ENCODE measurements around the gene VEPH1. TPM values are rescaled to one million over a fixed set of nuclear protein-coding genes. Genes with fewer than 3 reads are reported as not detected.

The VEPH1 gene
- total RNA-seq, 1 donor from 2014 or later: 2.2 TPM

- DNase-seq (ENCODE audit: low spot score): no peak
- no peaks in the 10 kb centered on the region for H3K9me3 Mint-ChIP-seq (ENCODE audit: low read depth)
- H3K4me1 Mint-ChIP-seq (ENCODE audit: low read depth): peaks cover 31% of the 10 kb centered on the region
- no peak overlapping the region for H3K27ac Mint-ChIP-seq (ENCODE audit: unreplicated experiment)
- H3K36me3 Mint-ChIP-seq (ENCODE audit: low read depth): no peaks in the 10 kb centered on the region
- no peak overlapping the region for H3K4me3 Mint-ChIP-seq (ENCODE audit: unreplicated experiment)
- TF ChIP-seq CTCF (IDR thresholded peaks at IDR 0.05): no peak
- H3K27me3 Mint-ChIP-seq (ENCODE audit: low read depth): no peaks in the 10 kb centered on the region
Measured at GRCh38 chr3:157500232-157500631, 3.0 kb downstream of the VEPH1 start.

DNA sequence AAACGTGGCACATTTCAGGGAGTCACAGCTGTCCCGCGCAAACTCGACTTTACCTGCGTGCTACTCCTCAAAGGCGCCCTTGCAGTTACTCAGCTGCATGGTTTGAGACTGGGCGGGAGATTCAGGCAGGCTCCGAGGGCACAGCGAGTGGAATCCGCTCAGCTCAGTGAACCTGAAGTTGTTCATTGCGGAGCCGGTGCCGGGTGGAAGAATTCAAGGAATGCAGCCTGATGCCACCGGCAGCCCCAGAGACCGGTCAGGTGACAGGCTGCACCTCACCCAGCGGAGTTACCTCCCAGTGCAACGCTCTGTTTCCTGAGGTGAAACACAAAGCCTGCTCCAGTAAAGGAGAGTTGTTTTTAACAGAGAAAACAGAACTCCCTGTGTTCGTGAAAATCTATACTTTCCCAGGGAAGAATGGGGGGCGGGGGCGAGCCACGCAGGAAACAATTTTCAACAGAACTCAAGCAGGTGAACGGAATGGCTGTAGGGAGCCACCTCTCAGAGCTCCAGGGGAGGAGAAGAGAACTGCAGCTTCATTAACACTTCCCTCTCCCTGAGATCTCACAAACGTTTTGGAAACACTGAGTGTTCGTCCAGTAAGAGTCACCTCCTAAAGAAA, 3.8 kb downstream of the VEPH1 start:
- no peak for DNase-seq (ENCODE audit: low spot score)
- Mint-ChIP-seq H3K9me3 (ENCODE audit: low read depth) (no peaks in the 10 kb centered on the region), H3K4me1 (ENCODE audit: low read depth) (peaks cover 39% of the 10 kb centered on the region), H3K36me3 (ENCODE audit: low read depth) (no peaks in the 10 kb centered on the region), H3K27ac (ENCODE audit: unreplicated experiment) (peak overlapping the region; percentile 80), H3K27me3 (ENCODE audit: low read depth) (no peaks in the 10 kb centered on the region), H3K4me3 (ENCODE audit: unreplicated experiment) (peak overlapping the region; percentile 75)
- peak; percentile 34 for TF ChIP-seq CTCF (IDR thresholded peaks at IDR 0.05)

DNA sequence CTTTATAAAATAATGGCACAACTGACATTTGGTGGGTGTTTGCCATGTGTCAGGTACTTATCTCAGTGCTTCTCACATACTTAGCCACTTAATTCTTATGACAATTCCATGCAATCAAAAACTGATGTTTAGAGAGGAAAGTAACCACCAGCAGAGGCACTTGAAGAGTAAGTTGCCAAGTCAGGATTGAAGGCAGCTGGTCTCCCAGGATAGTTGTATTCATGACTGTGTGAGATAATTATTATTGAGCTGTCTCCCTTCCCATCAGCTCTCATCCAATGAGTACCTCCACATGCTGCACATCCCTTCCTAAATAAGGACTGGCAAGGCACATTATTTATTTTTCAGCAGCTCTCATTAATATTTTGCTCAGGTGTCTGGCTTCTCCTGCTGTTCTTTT, 4.8 kb downstream of the VEPH1 start:
- DNase-seq (ENCODE audit: low spot score): no peak
- no peak for TF ChIP-seq CTCF (IDR thresholded peaks at IDR 0.05)
- H3K27ac Mint-ChIP-seq (ENCODE audit: unreplicated experiment): no peak overlapping the region
- H3K4me3 Mint-ChIP-seq (ENCODE audit: unreplicated experiment): no peak overlapping the region
- H3K36me3 Mint-ChIP-seq (ENCODE audit: low read depth): no peaks in the 10 kb centered on the region
- no peaks in the 10 kb centered on the region for H3K9me3 Mint-ChIP-seq (ENCODE audit: low read depth)
- no peaks in the 10 kb centered on the region for H3K27me3 Mint-ChIP-seq (ENCODE audit: low read depth)
- peaks cover 41% of the 10 kb centered on the region for H3K4me1 Mint-ChIP-seq (ENCODE audit: low read depth)

- Mint-ChIP-seq H3K27ac (ENCODE audit: unreplicated experiment) (no peak overlapping the region), H3K27me3 (ENCODE audit: low read depth) (no peaks in the 10 kb centered on the region), H3K4me1 (ENCODE audit: low read depth) (peaks cover 35% of the 10 kb centered on the region), H3K4me3 (ENCODE audit: unreplicated experiment) (no peak overlapping the region), H3K36me3 (ENCODE audit: low read depth) (no peaks in the 10 kb centered on the region), H3K9me3 (ENCODE audit: low read depth) (no peaks in the 10 kb centered on the region)
- DNase-seq (ENCODE audit: low spot score): no peak
- TF ChIP-seq CTCF (IDR thresholded peaks at IDR 0.05): no peak
Measured at GRCh38 chr3:157495846-157496245, 7.4 kb downstream of the VEPH1 start.

DNA sequence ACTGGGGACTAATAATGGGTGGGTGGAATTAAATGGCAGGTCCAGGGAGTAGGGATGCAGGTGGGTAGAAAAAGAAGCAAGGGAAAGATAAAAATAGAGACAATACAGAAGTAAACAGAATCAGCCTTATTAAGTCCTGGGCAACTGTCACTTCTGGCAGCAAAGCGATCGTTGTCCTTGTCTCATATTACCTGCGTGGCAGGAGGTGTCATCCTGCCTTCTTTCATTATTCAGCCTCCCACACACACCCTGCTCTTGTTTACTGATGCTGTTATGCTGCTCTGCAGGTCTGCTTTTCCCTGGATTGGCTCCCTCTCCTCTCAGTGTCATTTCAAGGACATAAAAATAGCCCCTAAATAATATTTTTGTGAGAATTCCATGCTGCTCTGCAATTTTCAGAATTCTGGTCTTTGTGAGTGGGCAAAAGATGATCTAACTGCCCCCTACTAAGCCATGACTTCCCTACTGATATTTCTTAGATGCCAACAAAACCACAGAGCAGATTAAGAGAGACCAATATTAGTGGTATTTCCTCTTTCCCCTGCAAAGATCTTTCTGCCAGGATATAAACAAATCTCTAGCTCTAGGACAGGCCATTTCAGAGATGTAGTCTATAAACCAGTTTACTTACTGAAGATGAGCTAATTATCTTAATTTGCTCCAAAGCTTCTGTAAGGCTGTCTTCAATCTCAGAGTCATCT, 8.5 kb downstream of the VEPH1 start:
- TF ChIP-seq CTCF (IDR thresholded peaks at IDR 0.05): no peak
- H3K4me1 Mint-ChIP-seq (ENCODE audit: low read depth): peaks cover 29% of the 10 kb centered on the region
- H3K36me3 Mint-ChIP-seq (ENCODE audit: low read depth): no peaks in the 10 kb centered on the region
- H3K9me3 Mint-ChIP-seq (ENCODE audit: low read depth): no peaks in the 10 kb centered on the region
- H3K27ac Mint-ChIP-seq (ENCODE audit: unreplicated experiment): no peak overlapping the region
- H3K4me3 Mint-ChIP-seq (ENCODE audit: unreplicated experiment): no peak overlapping the region
- no peaks in the 10 kb centered on the region for H3K27me3 Mint-ChIP-seq (ENCODE audit: low read depth)
- DNase-seq (ENCODE audit: low spot score): no peak

All from chondrocyte (in vitro differentiated cells).